Thyroid gland (tissue), 4 donors: Measurements from ENCODE around the gene SLC25A14. TPM values are rescaled to one million over a fixed set of nuclear protein-coding genes. Genes with fewer than 3 reads are reported as not detected.

Source experiments
- DNase-seq, 2 donors: peaks; one replicate each; pipeline ENCODE4 v3.0.0-alpha.2; 2019
- H3K27ac ChIP-seq, 3 donors: fragments of 200-600 bp; sonication (generic); 1 replicate in 2 of 3; 2 replicates in 1 of 3; pipeline ENCODE4 v1.5.1; 2016 to 2019; ENCODE audit warnings: mild to moderate bottlenecking in 1 of 3, moderate library complexity in 1 of 3
- H3K27me3 ChIP-seq: fragments of 200-600 bp; sonication (generic); one replicate; pipeline ENCODE4 v1.5.1; 2019
- H3K36me3 ChIP-seq, 2 donors: fragments of 200-600 bp; sonication (generic); one replicate each; pipeline ENCODE4 v1.5.1; 2016 to 2019
- H3K4me1 ChIP-seq, 2 donors: fragments of 200-600 bp; sonication (generic); one replicate each; pipeline ENCODE4 v1.5.1; 2017 to 2019
- H3K4me3 ChIP-seq, 3 donors: fragments of 200-600 bp; sonication (generic); replicated peaks in 1 of 3; 1 replicate in 2 of 3; 2 replicates in 1 of 3; pipeline ENCODE4 v1.5.1; 2016; ENCODE audit warnings: mild to moderate bottlenecking in 1 of 3
- H3K9me3 ChIP-seq: fragments of 200-600 bp; sonication (generic); one replicate; pipeline ENCODE4 v1.5.1; 2017
- POLR2A ChIP-seq, 2 donors: fragments of 450-650 bp; IDR thresholded peaks; one replicate each; pipeline ENCODE4 v1.6.1; 2017; ENCODE audit warnings: antibody characterized with exemption in 2 of 2, mild to moderate bottlenecking in 2 of 2, moderate library complexity in 1 of 2
- WGBS, 2 donors: methylation state at CpG; one replicate each; pipeline ENCODE4 v1.1.5; 2017; 5-methylcytosine and 5-hydroxymethylcytosine counted together
- intact Hi-C: fragments of 100-400 bp; cut with DNase I; formaldehyde crosslinking; loops from one replicate; pipeline ENCODE4 v1.15.1; 2023
- small RNA-seq: library from RNA; depleted of rRNA; stranded (forward); fragments of <200 nt; gene quantifications from one replicate; pipeline ENCODE3, GENCODE V24; 2016
- total RNA-seq, 4 donors: library from RNA; depleted of rRNA; stranded (reverse); fragments of >200 nt; gene quantifications; one replicate each; pipeline ENCODE4 v1.2.3, GENCODE V29; 2016
- TF ChIP-seq, protein P1 (sequence below), 6 experiments: fragments of 200-600 bp in 3 of 6; fragments of 450-650 bp in 3 of 6; sonication (generic) in 3 of 6; IDR thresholded peaks; one replicate each; pipeline ENCODE4 v1.5.1; 2016 to 2019; ENCODE audit warnings: antibody characterized with exemption in 6 of 6, mild to moderate bottlenecking in 2 of 6, inconsistent platforms in 1 of 6, moderate library complexity in 1 of 6

The SLC25A14 gene
- total RNA-seq, 4 donors from 2014 or later = 9.7 to 22.7 (median 14.1) TPM

DNA sequence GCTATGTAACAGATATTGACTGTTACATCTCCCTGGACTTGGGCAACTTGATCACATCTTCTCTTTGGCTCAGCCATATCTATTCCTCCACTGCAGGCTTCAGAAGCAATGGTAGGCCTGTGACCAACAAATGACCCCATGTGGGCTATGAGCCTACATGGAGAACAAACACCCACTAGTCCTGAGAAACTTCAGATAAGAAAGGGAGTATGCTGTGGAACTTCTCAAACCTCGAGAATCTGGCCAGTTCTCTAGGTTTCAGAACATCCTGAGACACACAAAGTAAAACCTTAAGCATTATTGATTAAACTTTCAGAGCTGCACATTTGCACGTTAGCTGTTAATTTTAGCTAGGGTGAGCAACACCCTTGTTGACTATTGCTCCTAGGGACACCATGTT, 78.3 kb downstream of the SLC25A14 start:
- Histone ChIP-seq H3K36me3 (no peaks in the 10 kb centered on the region), H3K4me3 (no peak overlapping the region), H3K4me1 (no peaks in the 10 kb centered on the region), H3K27ac (no peak overlapping the region), H3K27me3 (no peaks in the 10 kb centered on the region), H3K9me3 (no peaks in the 10 kb centered on the region)
- no peak for TF ChIP-seq POLR2A (IDR thresholded peaks at IDR 0.05)
- TF ChIP-seq, protein P1, sequence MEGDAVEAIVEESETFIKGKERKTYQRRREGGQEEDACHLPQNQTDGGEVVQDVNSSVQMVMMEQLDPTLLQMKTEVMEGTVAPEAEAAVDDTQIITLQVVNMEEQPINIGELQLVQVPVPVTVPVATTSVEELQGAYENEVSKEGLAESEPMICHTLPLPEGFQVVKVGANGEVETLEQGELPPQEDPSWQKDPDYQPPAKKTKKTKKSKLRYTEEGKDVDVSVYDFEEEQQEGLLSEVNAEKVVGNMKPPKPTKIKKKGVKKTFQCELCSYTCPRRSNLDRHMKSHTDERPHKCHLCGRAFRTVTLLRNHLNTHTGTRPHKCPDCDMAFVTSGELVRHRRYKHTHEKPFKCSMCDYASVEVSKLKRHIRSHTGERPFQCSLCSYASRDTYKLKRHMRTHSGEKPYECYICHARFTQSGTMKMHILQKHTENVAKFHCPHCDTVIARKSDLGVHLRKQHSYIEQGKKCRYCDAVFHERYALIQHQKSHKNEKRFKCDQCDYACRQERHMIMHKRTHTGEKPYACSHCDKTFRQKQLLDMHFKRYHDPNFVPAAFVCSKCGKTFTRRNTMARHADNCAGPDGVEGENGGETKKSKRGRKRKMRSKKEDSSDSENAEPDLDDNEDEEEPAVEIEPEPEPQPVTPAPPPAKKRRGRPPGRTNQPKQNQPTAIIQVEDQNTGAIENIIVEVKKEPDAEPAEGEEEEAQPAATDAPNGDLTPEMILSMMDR (IDR thresholded peaks at IDR 0.05) = no peak
- no peak for DNase-seq
- intact Hi-C loops = no loop called here
- whole genome bisulfite sequencing, 2 donors = 92 to 95% methylated on average over 2 of the region's 2 CpGs

DNA sequence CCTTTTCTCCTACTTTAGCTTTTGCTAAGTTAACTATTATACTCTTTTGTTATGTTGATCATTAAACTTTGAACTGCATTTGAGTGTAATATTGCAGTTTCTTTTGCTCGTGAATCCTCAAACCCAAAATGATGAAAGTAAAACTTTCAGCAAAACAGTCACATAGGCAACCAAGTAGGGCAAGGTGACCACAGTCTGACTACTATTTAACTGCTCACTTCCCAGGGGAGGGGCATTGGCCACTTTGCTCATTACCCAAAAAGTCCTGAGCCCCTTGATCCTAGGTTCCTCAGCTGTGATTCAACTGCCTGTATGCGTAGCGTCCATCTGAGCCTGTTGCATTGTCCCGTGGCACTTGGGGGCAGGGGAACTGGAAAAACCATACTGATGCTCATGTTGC, 79.0 kb downstream of the SLC25A14 start:
- Histone ChIP-seq H3K27me3 (no peaks in the 10 kb centered on the region), H3K4me3 (no peak overlapping the region), H3K9me3 (no peaks in the 10 kb centered on the region), H3K27ac (no peak overlapping the region), H3K4me1 (no peaks in the 10 kb centered on the region), H3K36me3 (no peaks in the 10 kb centered on the region)
- intact Hi-C loops = no loop called here
- 86 to 94% methylated on average over 4 of the region's 4 CpGs for WGBS, 2 donors
- no peak for DNase-seq
- no peak for TF ChIP-seq POLR2A (IDR thresholded peaks at IDR 0.05)
- TF ChIP-seq, protein P1 (IDR thresholded peaks at IDR 0.05) = no peak

DNA sequence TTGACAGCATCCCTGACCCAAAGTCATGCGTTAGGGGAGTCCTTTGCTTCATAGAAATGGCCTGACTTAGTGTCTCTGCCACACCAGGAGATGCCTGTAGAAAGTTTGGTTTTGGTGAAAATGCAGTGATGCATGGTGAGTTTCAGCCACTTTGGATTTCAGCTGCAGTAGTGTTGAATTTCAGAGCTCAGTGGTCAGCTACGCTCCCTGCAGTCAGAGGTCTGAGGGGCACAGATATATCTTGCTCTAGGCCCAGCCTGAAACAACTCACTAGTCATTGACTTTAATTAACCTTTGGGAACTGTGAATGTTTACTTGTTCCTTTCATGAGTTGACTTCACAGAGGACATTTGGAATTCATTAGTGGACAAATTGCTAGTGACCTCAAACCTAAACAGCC, 79.5 kb downstream of the SLC25A14 start:
- TF ChIP-seq, protein P1 (IDR thresholded peaks at IDR 0.05) = no peak
- TF ChIP-seq POLR2A (IDR thresholded peaks at IDR 0.05) = no peak
- DNase-seq = no peak
- Histone ChIP-seq H3K4me1 (no peaks in the 10 kb centered on the region), H3K9me3 (no peaks in the 10 kb centered on the region), H3K27me3 (no peaks in the 10 kb centered on the region), H3K36me3 (no peaks in the 10 kb centered on the region), H3K27ac (no peak overlapping the region), H3K4me3 (no peak overlapping the region)
- intact Hi-C loops = no loop called here
- 60 to 77% methylated on average over 2 of the region's 2 CpGs for WGBS, 2 donors

Small RNAs within 50 kb of the gene (small RNA-seq; reads per million reads assigned to genes)
- gene AL035423.1 (not detected), gene RNU6-1130P (not detected)

Other genes with a start within 250 kb of the SLC25A14 start
- gene ELF4, start 229.4 kb upstream of the SLC25A14 start, total RNA-seq = 1 to 10 TPM; 2.6 to 6.3 (median 3.8) TPM
- 10 to 100 TPM; 13.3 to 21.1 (median 17.3) TPM for gene AIFM1, start 174.1 kb upstream of the SLC25A14 start, total RNA-seq
- under 1 TPM in 2 of 4 donors, not detected in 2; 0.81 to 0.93 TPM for gene RAB33A, start 168.0 kb upstream of the SLC25A14 start, total RNA-seq
- 1 to 10 TPM; 4.8 to 7.8 (median 6.8) TPM for gene ZNF280C, start 71.0 kb upstream of the SLC25A14 start, total RNA-seq
- not detected for gene GPR119, start 45.8 kb downstream of the SLC25A14 start, total RNA-seq
- gene RBMX2, start 62.1 kb downstream of the SLC25A14 start, total RNA-seq = 10 to 100 TPM; 11.5 to 27.1 (median 14.1) TPM